WTC11 (cell line): Measurements from ENCODE around the gene NTNG2. TPM values are rescaled to one million over a fixed set of nuclear protein-coding genes. Genes with fewer than 3 reads are reported as not detected.
A peak's percentile ranks its signal among the peaks of the same experiment; 100 is the strongest.

Experiments used
- ATAC-seq: fragments of 200-7000 bp; cut with Tn5 transposase; 2 replicates; pipeline ENCODE4 v1.10.0; 2021; ENCODE audit warnings: mild to moderate bottlenecking, moderate library complexity
- CTCF ChIA-PET: fragments of 300-600 bp; sonication (Branson Sonifier 250); formaldehyde crosslinking; loops from one replicate; lab custom pipeline; 2021; ENCODE audit warnings: antibody characterized with exemption; lab: Charles Lee
- POLR2A ChIA-PET: fragments of 350-600 bp; sonication (Branson Sonifier 250); formaldehyde crosslinking; loops from one replicate; lab custom pipeline; 2021; ENCODE audit warnings: antibody characterized with exemption; lab: Charles Lee
- DNase-seq: peaks from one replicate; pipeline ENCODE4 v3.0.0; 2021; ENCODE audit warnings: low spot score
- H3K27ac Mint-ChIP-seq: 2 replicates; pipeline ENCODE4 v1.8.0; 2021; ENCODE audit warnings: mixed read lengths
- H3K27me3 Mint-ChIP-seq: 2 replicates; pipeline ENCODE4 v1.8.0; 2021; ENCODE audit warnings: low read depth, mild to moderate bottlenecking, moderate library complexity, mixed read lengths
- H3K36me3 Mint-ChIP-seq: 2 replicates; pipeline ENCODE4 v1.8.0; 2021; ENCODE audit warnings: mixed read lengths
- H3K4me1 Mint-ChIP-seq: 2 replicates; pipeline ENCODE4 v1.8.0; 2022; ENCODE audit warnings: mixed read lengths
- H3K4me3 Mint-ChIP-seq: 2 replicates; pipeline ENCODE4 v1.8.0; 2021; ENCODE audit warnings: mild to moderate bottlenecking, moderate library complexity, mixed read lengths
- H3K9me3 Mint-ChIP-seq: 2 replicates; pipeline ENCODE4 v1.8.0; 2021; ENCODE audit warnings: mixed read lengths
- E2F4 ChIP-seq: sonication (generic); formaldehyde crosslinking; IDR thresholded peaks from 2 replicates; pipeline ENCODE4 v1.8.1; 2022; ENCODE audit warnings: low read depth, mild to moderate bottlenecking, moderate library complexity, missing genetic modification reagents, borderline replicate concordance
- GABPB1 ChIP-seq: sonication (generic); formaldehyde crosslinking; IDR thresholded peaks from 2 replicates; pipeline ENCODE4 v1.8.1; 2023; ENCODE audit warnings: mild to moderate bottlenecking, missing genetic modification reagents
- IRF1 ChIP-seq: sonication (generic); formaldehyde crosslinking; IDR thresholded peaks from 2 replicates; pipeline ENCODE4 v1.8.0; 2023; ENCODE audit warnings: missing genetic modification reagents
- IRF2 ChIP-seq: sonication (generic); formaldehyde crosslinking; IDR thresholded peaks from 2 replicates; pipeline ENCODE4 v1.8.0; 2022; ENCODE audit warnings: low read depth, missing genetic modification reagents, borderline replicate concordance
- SMAD3 ChIP-seq: sonication (generic); formaldehyde crosslinking; IDR thresholded peaks from 2 replicates; pipeline ENCODE4 v1.8.0; 2022; ENCODE audit warnings: missing genetic modification reagents, mild to moderate bottlenecking, borderline replicate concordance
- TP53 ChIP-seq: sonication (generic); formaldehyde crosslinking; IDR thresholded peaks from 2 replicates; pipeline ENCODE4 v1.8.1; 2023; ENCODE audit warnings: mild to moderate bottlenecking, missing genetic modification reagents
- USF1 ChIP-seq: sonication (generic); formaldehyde crosslinking; IDR thresholded peaks from 2 replicates; pipeline ENCODE4 v1.8.0; 2022; ENCODE audit warnings: mild to moderate bottlenecking, missing genetic modification reagents
- USF2 ChIP-seq: sonication (generic); formaldehyde crosslinking; IDR thresholded peaks from 2 replicates; pipeline ENCODE4 v1.8.1; 2023; ENCODE audit warnings: mild to moderate bottlenecking, missing genetic modification reagents, moderate library complexity
- ZBTB43 ChIP-seq: sonication (generic); formaldehyde crosslinking; IDR thresholded peaks from 2 replicates; pipeline ENCODE4 v1.8.1; 2023; ENCODE audit warnings: mild to moderate bottlenecking, missing genetic modification reagents
- ZMAT4 ChIP-seq: fragments of 250-450 bp; sonication (Bioruptor Pico); IDR thresholded peaks from 2 replicates; pipeline ENCODE4 v1.9.0; 2021; ENCODE audit warnings: mild to moderate bottlenecking
- ZNF121 ChIP-seq: sonication (generic); formaldehyde crosslinking; IDR thresholded peaks from 2 replicates; pipeline ENCODE4 v1.8.0; 2023; ENCODE audit warnings: missing genetic modification reagents
- ZNF219 ChIP-seq: sonication (generic); formaldehyde crosslinking; IDR thresholded peaks from 2 replicates; pipeline ENCODE4 v1.8.0; 2023; ENCODE audit warnings: missing genetic modification reagents, mild to moderate bottlenecking, borderline replicate concordance
- ZNF232 ChIP-seq: sonication (generic); formaldehyde crosslinking; IDR thresholded peaks from 2 replicates; pipeline ENCODE4 v1.8.0; 2022; ENCODE audit warnings: mild to moderate bottlenecking, missing genetic modification reagents
- ZNF416 ChIP-seq: fragments of 250-450 bp; sonication (Bioruptor Pico); IDR thresholded peaks from 2 replicates; pipeline ENCODE4 v1.9.0; 2021; ENCODE audit warnings: mild to moderate bottlenecking, inconsistent platforms
- total RNA-seq: library from RNA; stranded (reverse); gene quantifications from 3 replicates; pipeline ENCODE4 v1.2.3, GENCODE V29; 2021

The NTNG2 gene
- total RNA-seq, 1 experiment from 2014 or later, result 3.1 TPM

- H3K27me3 Mint-ChIP-seq, result no peaks in the 10 kb centered on the region
- POLR2A ChIA-PET, result no interaction called here
- H3K4me3 Mint-ChIP-seq, result no peak overlapping the region
- peaks cover 10% of the 10 kb centered on the region for H3K4me1 Mint-ChIP-seq
- peak overlapping the region; percentile 37 for H3K27ac Mint-ChIP-seq
- peak; percentile 91 for ATAC-seq
- peaks cover 8% of the 10 kb centered on the region for H3K9me3 Mint-ChIP-seq
- TF ChIP-seq ZNF121 (peak; percentile 87), ZMAT4 (no peak)
- peak; percentile 45 for DNase-seq
- no peaks in the 10 kb centered on the region for H3K36me3 Mint-ChIP-seq
- CTCF ChIA-PET, result interaction anchor here (2.4 kb wide), 1 partner anchor 28 kb away, joined by 7 read pairs; no protein-coding TSS in a partner anchor
Measured at GRCh38 chr9:132207839-132208615, 46.2 kb downstream of the NTNG2 start.

GRCh38 chr9:132209228-132209627 lies 47.4 kb downstream of the NTNG2 start:
- Mint-ChIP-seq H3K27me3 (no peaks in the 10 kb centered on the region), H3K36me3 (no peaks in the 10 kb centered on the region), H3K27ac (no peak overlapping the region), H3K4me1 (peaks cover 10% of the 10 kb centered on the region), H3K9me3 (peaks cover 8% of the 10 kb centered on the region), H3K4me3 (no peak overlapping the region)
- TF ChIP-seq IRF2 (CRISPR knock-in tag) (no peak), USF2 (CRISPR knock-in tag) (no peak), IRF1 (CRISPR knock-in tag) (no peak), ZBTB43 (CRISPR knock-in tag) (no peak), GABPB1 (CRISPR knock-in tag) (no peak), ZNF416 (CRISPR knock-in tag) (no peak), E2F4 (CRISPR knock-in tag) (no peak), SMAD3 (CRISPR knock-in tag) (no peak)
- no peak for ATAC-seq
- CTCF ChIA-PET, result interaction anchor here (1.0 to 2.4 kb wide), 2 partner anchors 27 to 39 kb away, joined by 4 to 7 read pairs; no protein-coding TSS in a partner anchor
- DNase-seq, result no peak
- POLR2A ChIA-PET, result no interaction called here

GRCh38 chr9:132210472-132211145 lies 48.8 kb downstream of the NTNG2 start:
- ChIA-PET POLR2A (no interaction called here), CTCF (no interaction called here)
- no peaks in the 10 kb centered on the region for H3K9me3 Mint-ChIP-seq
- DNase-seq, result no peak
- no peak overlapping the region for H3K4me3 Mint-ChIP-seq
- no peaks in the 10 kb centered on the region for H3K36me3 Mint-ChIP-seq
- no peak for ATAC-seq
- H3K4me1 Mint-ChIP-seq, result peaks cover 13% of the 10 kb centered on the region
- no peaks in the 10 kb centered on the region for H3K27me3 Mint-ChIP-seq
- TF ChIP-seq ZNF232 (CRISPR knock-in tag), result no peak
- no peak for TF ChIP-seq TP53
- no peak for TF ChIP-seq ZNF219 (CRISPR knock-in tag)
- no peak for TF ChIP-seq USF1
- no peak for TF ChIP-seq ZNF416 (CRISPR knock-in tag)
- TF ChIP-seq, all 79 proteins: peak for 0
- no peak overlapping the region for H3K27ac Mint-ChIP-seq
